ENCODE measurements around the gene TMA7. TPM values are rescaled to one million over a fixed set of nuclear protein-coding genes. Genes with fewer than 3 reads are reported as not detected.
"Not testable (repeated sequence)": the region's sequence is repeated elsewhere in the genome, so short reads cannot be mapped to it uniquely, and the experiment has no call there.

Gene TMA7
- total RNA-seq, 1 donor from 2014 or later: 326 TPM

DNA sequence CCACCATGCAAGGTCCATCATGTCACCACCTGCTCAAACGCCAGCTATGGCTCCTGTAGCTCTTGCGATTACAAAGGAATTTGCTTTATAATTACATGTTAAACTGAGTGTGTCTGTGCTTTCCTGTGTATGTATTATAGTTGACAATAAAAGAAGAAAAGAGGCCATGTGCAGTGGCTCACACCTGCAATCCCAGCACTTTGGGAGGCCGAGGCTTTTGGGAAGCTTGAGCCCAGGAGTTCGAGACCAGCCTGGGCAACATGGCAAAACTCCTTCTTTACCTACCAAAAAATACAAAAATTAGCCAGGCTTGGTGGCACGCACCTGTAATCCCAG lies 33.5 kb downstream of the TMA7 start:
- peaks cover 13% of the 10 kb centered on the region for H3K4me1 Mint-ChIP-seq (ENCODE audit: unreplicated experiment)

DNA sequence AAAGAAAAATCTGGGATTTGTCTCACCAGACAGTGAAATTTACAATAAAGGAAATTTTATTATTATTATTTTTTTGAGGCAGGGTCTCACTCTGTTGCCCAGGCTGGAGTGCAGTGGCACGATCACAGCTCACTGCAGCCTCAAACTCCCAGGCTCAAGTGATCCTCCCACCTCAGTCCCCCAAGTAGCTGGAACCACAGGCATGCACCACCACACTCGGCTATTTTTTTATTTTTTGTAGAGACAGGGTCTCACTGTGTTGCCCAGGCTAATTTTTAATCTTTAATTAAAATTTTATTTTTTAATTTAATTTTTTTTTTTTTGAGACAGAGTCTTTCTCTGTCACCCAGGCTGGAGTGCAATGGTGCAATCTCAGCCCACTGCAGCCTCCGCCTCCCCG lies 34.0 kb downstream of the TMA7 start:
- H3K27ac Mint-ChIP-seq (ENCODE audit: unreplicated experiment); H3K9me3 Mint-ChIP-seq (ENCODE audit: unreplicated experiment); DNase-seq (ENCODE audit: low spot score): not testable (repeated sequence)
- Mint-ChIP-seq H3K4me3 (ENCODE audit: unreplicated experiment) (peak overlapping the region; percentile 99), H3K36me3 (ENCODE audit: low read depth, unreplicated experiment) (peaks cover 31% of the 10 kb centered on the region), H3K4me1 (ENCODE audit: unreplicated experiment) (peaks cover 13% of the 10 kb centered on the region), H3K27me3 (ENCODE audit: unreplicated experiment) (peaks cover 13% of the 10 kb centered on the region)

More for the DNA sequence above, 33.5 kb downstream of the TMA7 start:
- peak overlapping the region; percentile 99 for H3K4me3 Mint-ChIP-seq (ENCODE audit: unreplicated experiment)
- H3K27me3 Mint-ChIP-seq (ENCODE audit: unreplicated experiment): peaks cover 12% of the 10 kb centered on the region
- H3K36me3 Mint-ChIP-seq (ENCODE audit: low read depth, unreplicated experiment): peaks cover 34% of the 10 kb centered on the region
- peak overlapping the region; percentile 100 for H3K27ac Mint-ChIP-seq (ENCODE audit: unreplicated experiment)
- H3K9me3 Mint-ChIP-seq (ENCODE audit: unreplicated experiment): no peaks in the 10 kb centered on the region
- TF ChIP-seq, protein P1, sequence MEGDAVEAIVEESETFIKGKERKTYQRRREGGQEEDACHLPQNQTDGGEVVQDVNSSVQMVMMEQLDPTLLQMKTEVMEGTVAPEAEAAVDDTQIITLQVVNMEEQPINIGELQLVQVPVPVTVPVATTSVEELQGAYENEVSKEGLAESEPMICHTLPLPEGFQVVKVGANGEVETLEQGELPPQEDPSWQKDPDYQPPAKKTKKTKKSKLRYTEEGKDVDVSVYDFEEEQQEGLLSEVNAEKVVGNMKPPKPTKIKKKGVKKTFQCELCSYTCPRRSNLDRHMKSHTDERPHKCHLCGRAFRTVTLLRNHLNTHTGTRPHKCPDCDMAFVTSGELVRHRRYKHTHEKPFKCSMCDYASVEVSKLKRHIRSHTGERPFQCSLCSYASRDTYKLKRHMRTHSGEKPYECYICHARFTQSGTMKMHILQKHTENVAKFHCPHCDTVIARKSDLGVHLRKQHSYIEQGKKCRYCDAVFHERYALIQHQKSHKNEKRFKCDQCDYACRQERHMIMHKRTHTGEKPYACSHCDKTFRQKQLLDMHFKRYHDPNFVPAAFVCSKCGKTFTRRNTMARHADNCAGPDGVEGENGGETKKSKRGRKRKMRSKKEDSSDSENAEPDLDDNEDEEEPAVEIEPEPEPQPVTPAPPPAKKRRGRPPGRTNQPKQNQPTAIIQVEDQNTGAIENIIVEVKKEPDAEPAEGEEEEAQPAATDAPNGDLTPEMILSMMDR (IDR thresholded peaks at IDR 0.05; ENCODE audit: unreplicated experiment): no peak
- no peak for DNase-seq (ENCODE audit: low spot score)

DNA sequence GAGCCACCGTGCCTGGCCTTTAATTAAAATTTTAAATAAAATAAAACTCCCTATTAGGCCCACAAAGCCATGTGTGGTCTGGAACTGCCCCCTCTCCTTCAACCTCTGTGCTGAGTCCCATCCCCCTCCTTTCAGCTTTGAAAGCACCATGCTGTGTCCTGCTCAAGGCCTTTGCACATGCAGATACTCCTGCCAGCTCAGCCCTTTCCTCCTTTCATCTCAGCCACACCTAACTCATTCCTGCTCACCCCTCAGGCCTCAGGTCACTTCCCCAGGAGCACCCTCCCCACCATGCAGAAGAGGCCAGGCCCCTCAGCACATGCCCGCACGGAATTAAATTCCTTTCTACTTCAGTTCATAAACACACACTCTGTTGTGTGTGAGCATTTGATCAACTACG lies 34.6 kb downstream of the TMA7 start:
- H3K27ac Mint-ChIP-seq (ENCODE audit: unreplicated experiment): no peak overlapping the region
- TF ChIP-seq, protein P1 (IDR thresholded peaks at IDR 0.05; ENCODE audit: unreplicated experiment): no peak
- no peak for DNase-seq (ENCODE audit: low spot score)
- peaks cover 11% of the 10 kb centered on the region for H3K4me1 Mint-ChIP-seq (ENCODE audit: unreplicated experiment)
- no peaks in the 10 kb centered on the region for H3K9me3 Mint-ChIP-seq (ENCODE audit: unreplicated experiment)
- peaks cover 13% of the 10 kb centered on the region for H3K27me3 Mint-ChIP-seq (ENCODE audit: unreplicated experiment)
- no peak overlapping the region for H3K4me3 Mint-ChIP-seq (ENCODE audit: unreplicated experiment)
- H3K36me3 Mint-ChIP-seq (ENCODE audit: low read depth, unreplicated experiment): peaks cover 28% of the 10 kb centered on the region

DNA sequence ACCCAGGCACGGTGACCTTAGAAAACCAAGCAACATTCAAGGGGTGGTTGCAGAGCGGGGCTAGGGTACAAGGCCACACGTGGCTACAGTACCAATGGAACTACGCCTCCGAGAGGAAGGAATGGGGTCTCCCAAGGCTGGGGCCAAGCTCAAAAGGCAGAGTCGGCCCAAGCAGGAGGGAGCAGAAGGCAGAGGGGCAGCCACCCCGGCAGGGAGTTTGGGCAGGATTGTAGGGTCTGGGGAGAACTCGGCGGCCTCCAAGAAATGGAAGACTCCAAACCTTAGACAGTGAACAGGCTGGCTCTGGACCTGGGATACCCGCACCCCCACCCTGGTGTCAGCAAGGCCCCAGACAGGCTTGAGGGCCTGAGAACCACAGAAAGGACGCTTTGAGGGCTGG lies 35.1 kb downstream of the TMA7 start:
- peaks cover 13% of the 10 kb centered on the region for H3K27me3 Mint-ChIP-seq (ENCODE audit: unreplicated experiment)
- DNase-seq (ENCODE audit: low spot score): no peak

DNA sequence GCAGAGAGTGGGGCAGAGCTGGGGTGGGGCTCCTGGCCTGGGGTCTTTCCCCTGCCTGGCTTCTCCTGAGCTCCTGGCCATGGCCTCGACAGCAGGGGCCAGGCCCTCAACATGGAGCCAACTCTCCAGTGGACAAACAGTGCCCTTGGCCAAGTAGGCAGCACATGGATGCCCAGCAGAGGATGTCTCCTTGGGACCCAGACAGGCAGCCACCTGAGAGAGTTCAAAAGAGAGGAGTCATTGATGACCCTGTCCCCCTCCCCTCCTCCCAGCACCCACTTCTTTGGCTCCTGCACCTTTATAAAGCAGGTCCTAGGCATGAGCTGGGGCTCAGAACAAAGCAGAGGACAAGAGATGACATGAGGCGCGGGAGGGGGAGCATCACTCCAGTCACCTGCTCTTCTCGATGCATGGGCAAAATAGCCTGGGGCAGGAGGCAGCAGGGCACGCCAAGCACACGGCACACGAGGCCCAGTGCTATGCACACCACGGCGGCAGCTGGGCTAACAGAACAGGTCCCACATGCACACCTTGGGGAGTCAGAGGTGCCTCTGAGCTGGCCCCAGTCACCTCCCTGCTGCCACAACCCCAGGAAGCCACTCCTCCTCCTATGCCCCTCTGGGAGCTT lies 36.5 kb downstream of the TMA7 start:
- no peak overlapping the region for H3K27ac Mint-ChIP-seq (ENCODE audit: unreplicated experiment)
- no peak overlapping the region for H3K4me3 Mint-ChIP-seq (ENCODE audit: unreplicated experiment)
- TF ChIP-seq, protein P1 (IDR thresholded peaks at IDR 0.05; ENCODE audit: unreplicated experiment): no peak
- peaks cover 27% of the 10 kb centered on the region for H3K36me3 Mint-ChIP-seq (ENCODE audit: low read depth, unreplicated experiment)
- no peaks in the 10 kb centered on the region for H3K9me3 Mint-ChIP-seq (ENCODE audit: unreplicated experiment)
- DNase-seq (ENCODE audit: low spot score): no peak
- peaks cover 13% of the 10 kb centered on the region for H3K27me3 Mint-ChIP-seq (ENCODE audit: unreplicated experiment)
- peaks cover 9% of the 10 kb centered on the region for H3K4me1 Mint-ChIP-seq (ENCODE audit: unreplicated experiment)

More for the DNA sequence above, 35.1 kb downstream of the TMA7 start:
- H3K4me3 Mint-ChIP-seq (ENCODE audit: unreplicated experiment): no peak overlapping the region
- H3K27ac Mint-ChIP-seq (ENCODE audit: unreplicated experiment): no peak overlapping the region
- H3K36me3 Mint-ChIP-seq (ENCODE audit: low read depth, unreplicated experiment): peaks cover 25% of the 10 kb centered on the region
- H3K9me3 Mint-ChIP-seq (ENCODE audit: unreplicated experiment): no peaks in the 10 kb centered on the region
- TF ChIP-seq, protein P1 (IDR thresholded peaks at IDR 0.05; ENCODE audit: unreplicated experiment): no peak
- peaks cover 9% of the 10 kb centered on the region for H3K4me1 Mint-ChIP-seq (ENCODE audit: unreplicated experiment)
